Activated CD8-positive, alpha-beta memory T cell treated with anti-CD3 and anti-CD28 coated beads, Interleukin-2, amount 10 ng/mL, durations not matched to agents 7 days and 5 days (primary cell): Measurements from ENCODE around the gene JUP. TPM values are rescaled to one million over a fixed set of nuclear protein-coding genes. Genes with fewer than 3 reads are reported as not detected.

Experiments
- ATAC-seq: fragments of 150-1000 bp; cut with Tn5 transposase; one replicate; pipeline ENCODE4 v1.10.0; 2021; ENCODE audit warnings: moderate library complexity
- CTCF ChIA-PET: fragments of 350-600 bp; sonication (Branson Sonifier 250); formaldehyde crosslinking; loops from one replicate; lab custom pipeline; 2021; ENCODE audit warnings: antibody characterized with exemption; lab: Charles Lee
- DNase-seq: peaks from one replicate; pipeline ENCODE4 v3.0.0-alpha.2; 2020
- H3K27ac Mint-ChIP-seq: one replicate; pipeline ENCODE4 v1.8.0; 2021; ENCODE audit warnings: mild to moderate bottlenecking, mixed read lengths
- H3K27me3 Mint-ChIP-seq: one replicate; pipeline ENCODE4 v1.8.0; 2021; ENCODE audit warnings: mixed read lengths
- H3K36me3 Mint-ChIP-seq: one replicate; pipeline ENCODE4 v1.8.0; 2021; ENCODE audit warnings: mild to moderate bottlenecking, mixed read lengths
- H3K4me1 Mint-ChIP-seq: one replicate; pipeline ENCODE4 v1.8.0; 2021; ENCODE audit warnings: mixed read lengths
- H3K4me3 Mint-ChIP-seq: one replicate; pipeline ENCODE4 v1.8.0; 2021; ENCODE audit warnings: mild to moderate bottlenecking, moderate library complexity, mixed read lengths
- H3K9me3 Mint-ChIP-seq: one replicate; pipeline ENCODE4 v1.8.0; 2022; ENCODE audit warnings: low read depth, mixed read lengths
- total RNA-seq, 2 experiments: library from RNA; stranded (reverse); gene quantifications; one replicate each; pipeline ENCODE4 v1.2.3, GENCODE V29; 2021

The JUP gene
- total RNA-seq, 2 experiments from 2014 or later, result 2.3 TPM

DNA sequence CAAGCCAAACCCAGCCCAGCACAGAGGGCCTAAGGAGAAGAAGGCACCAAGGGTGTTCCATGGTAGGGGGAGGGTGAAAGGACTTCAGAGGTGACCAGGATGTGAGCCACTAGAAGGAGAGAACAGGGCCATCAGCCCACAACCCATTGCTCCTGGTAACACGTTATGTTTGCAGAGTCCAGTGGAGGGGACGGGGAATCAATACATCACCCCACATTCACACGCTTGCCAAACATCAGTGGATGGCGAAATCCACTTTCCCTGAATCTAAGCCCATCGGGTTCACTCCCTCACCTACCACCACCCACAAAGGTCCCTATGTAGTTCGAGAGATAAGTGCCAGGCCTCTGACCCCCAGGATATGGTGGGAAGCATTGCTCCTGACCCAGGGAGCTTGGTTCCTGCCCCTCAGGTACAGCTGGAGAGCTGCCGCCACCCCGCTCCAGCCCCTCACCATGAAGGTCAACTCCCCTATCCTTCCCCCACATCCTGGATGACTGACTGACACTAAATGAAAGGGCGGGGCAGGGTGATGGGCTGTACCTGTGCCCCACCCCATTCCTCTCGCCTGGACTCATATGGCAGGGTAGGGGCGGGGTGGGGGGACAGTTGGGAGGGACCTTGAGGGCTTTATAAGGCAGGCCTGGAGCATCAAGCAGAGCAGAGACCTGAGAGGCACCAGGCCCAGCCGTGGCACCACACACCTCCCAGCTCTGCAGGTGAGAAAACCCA lies 74.7 kb downstream of the JUP start, which contains the start of gene GAST:
TSS of gene GAST (plus strand) at position 663 of the 732 bp plus-strand sequence. CDS start 3,106 bp downstream, outside the sequence.
- H3K27ac Mint-ChIP-seq, result no peak within 1 kb of the TSS
- H3K36me3 Mint-ChIP-seq, result no peaks in the 10 kb centered on the region
- DNase-seq (no peak), ATAC-seq (no peak)
- no peaks in the 10 kb centered on the region for H3K9me3 Mint-ChIP-seq
- CTCF ChIA-PET, result interaction anchor here (0.7 kb wide), 1 partner anchor 19 kb away, joined by 3 read pairs; no protein-coding TSS in a partner anchor
- peaks cover 4% of the 10 kb centered on the region for H3K4me1 Mint-ChIP-seq
- H3K27me3 Mint-ChIP-seq, result peaks cover 22% of the 10 kb centered on the region
- no peak within 1 kb of the TSS for H3K4me3 Mint-ChIP-seq

GRCh38 chr17:41710472-41711090 lies 75.9 kb downstream of the JUP start:
- no peak overlapping the region for H3K27ac Mint-ChIP-seq
- H3K9me3 Mint-ChIP-seq, result no peaks in the 10 kb centered on the region
- H3K36me3 Mint-ChIP-seq, result no peaks in the 10 kb centered on the region
- no peak for ATAC-seq
- H3K27me3 Mint-ChIP-seq, result peaks cover 17% of the 10 kb centered on the region
- H3K4me3 Mint-ChIP-seq, result no peak overlapping the region
- H3K4me1 Mint-ChIP-seq, result peaks cover 4% of the 10 kb centered on the region
- DNase-seq, result no peak
- CTCF ChIA-PET, result interaction anchor here (0.7 to 1.7 kb wide), 4 partner anchors 15 to 62 kb away, joined by 3 to 12 read pairs (median 4); no protein-coding TSS in a partner anchor

- Mint-ChIP-seq H3K9me3 (no peaks in the 10 kb centered on the region), H3K27me3 (peaks cover 20% of the 10 kb centered on the region), H3K36me3 (no peaks in the 10 kb centered on the region), H3K4me1 (peaks cover 4% of the 10 kb centered on the region), H3K27ac (no peak overlapping the region), H3K4me3 (no peak overlapping the region)
- CTCF ChIA-PET, result interaction anchor here (0.8 to 3.1 kb wide), 6 partner anchors 12 to 104 kb away, joined by 3 to 15 read pairs (median 4); partner anchors contain the start of gene P3H4
- no peak for ATAC-seq
- DNase-seq, result no peak
Measured at GRCh38 chr17:41707803-41708669, 78.5 kb downstream of the JUP start.

DNA sequence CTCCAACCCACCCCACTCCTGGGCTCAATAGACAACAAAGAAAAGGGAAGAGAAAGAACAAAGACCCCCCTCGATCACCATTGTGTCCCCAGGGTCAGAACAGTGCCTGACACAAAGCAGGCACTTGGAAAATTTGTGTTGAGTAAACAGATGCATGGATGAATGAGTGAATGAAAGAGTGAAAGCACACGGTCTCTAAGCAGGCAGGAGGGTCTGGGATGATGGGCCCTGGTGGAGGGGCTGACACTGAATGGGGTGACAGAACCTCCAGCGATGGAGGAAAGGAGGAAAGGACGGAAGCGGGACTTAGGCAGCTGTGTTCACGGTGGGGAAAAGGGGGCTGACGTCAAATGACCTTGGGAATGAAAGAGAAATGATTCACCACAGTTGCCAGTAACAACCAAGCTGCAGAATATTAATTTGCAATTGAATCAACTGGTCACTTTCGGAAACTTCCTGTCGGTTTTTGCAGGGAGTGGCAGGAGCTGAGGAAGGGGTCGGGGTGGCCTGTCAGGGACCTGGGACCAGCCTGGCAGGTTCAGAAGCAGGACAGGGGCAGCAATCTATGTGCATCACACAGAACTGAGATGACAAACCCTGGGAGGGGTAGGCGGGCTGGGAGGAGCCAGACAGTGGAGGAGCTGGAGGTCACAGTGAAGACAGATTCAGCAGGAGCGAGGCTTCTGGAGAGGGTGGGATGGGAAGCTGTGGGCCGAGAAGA lies 81.1 kb downstream of the JUP start:
- Mint-ChIP-seq H3K4me1 (peaks cover 3% of the 10 kb centered on the region), H3K9me3 (no peaks in the 10 kb centered on the region), H3K27ac (no peak overlapping the region), H3K4me3 (no peak overlapping the region), H3K36me3 (no peaks in the 10 kb centered on the region), H3K27me3 (peaks cover 16% of the 10 kb centered on the region)
- DNase-seq (no peak), ATAC-seq (no peak)
- CTCF ChIA-PET, result interaction anchor here (1.8 kb wide), 1 partner anchor 9 kb away, joined by 9 read pairs; no protein-coding TSS in a partner anchor

Other genes with a start within 250 kb of the JUP start
- gene KRT9, start 214.7 kb downstream of the JUP start, total RNA-seq, result not detected
- not detected for gene KRT14, start 199.8 kb downstream of the JUP start, total RNA-seq
- not detected for gene KRT16, start 173.9 kb downstream of the JUP start, total RNA-seq
- gene KRT17, start 162.1 kb downstream of the JUP start, total RNA-seq, result under 1 TPM in 1 of 2 experiments, not detected in 1; 0.80 TPM
- gene EIF1, start 97.8 kb downstream of the JUP start, total RNA-seq, result 100 to 1,000 TPM; 593 to 900 TPM
- gene GAST, start 74.4 kb downstream of the JUP start, total RNA-seq, result not detected
- gene HAP1, start 52.1 kb downstream of the JUP start, total RNA-seq, result under 1 TPM; 0.15 to 0.19 TPM
- 1 to 10 TPM; 2.1 to 3.0 TPM for gene P3H4, start 25.2 kb upstream of the JUP start, total RNA-seq
- 1 to 10 TPM; 1.3 TPM for gene FKBP10, start 26.3 kb upstream of the JUP start, total RNA-seq
- 10 to 100 TPM; 28.2 to 35.0 TPM for gene NT5C3B, start 49.5 kb upstream of the JUP start, total RNA-seq
- not detected for gene KLHL10, start 51.1 kb upstream of the JUP start, total RNA-seq
- gene KLHL11, start 78.7 kb upstream of the JUP start, total RNA-seq, result 10 to 100 TPM; 14.4 to 16.4 TPM
- gene ACLY, start 132.2 kb upstream of the JUP start, total RNA-seq, result 100 to 1,000 TPM; 186 to 220 TPM
- 1 to 10 TPM in 1 of 2 experiments, under 1 TPM in 1; 0.49 to 1.1 TPM for gene ODAD4, start 143.9 kb upstream of the JUP start, total RNA-seq
- 100 to 1,000 TPM in 1 of 2 experiments, 10 to 100 TPM in 1; 98.1 to 112 TPM for gene CNP, start 180.1 kb upstream of the JUP start, total RNA-seq
- 10 to 100 TPM; 89.1 to 97.0 TPM for gene DNAJC7, start 230.7 kb upstream of the JUP start, total RNA-seq
- 10 to 100 TPM; 21.0 to 23.7 TPM for gene NKIRAS2, start 233.4 kb upstream of the JUP start, total RNA-seq